Measurements from ENCODE around the gene CPN2. TPM values are rescaled to one million over a fixed set of nuclear protein-coding genes. Genes with fewer than 3 reads are reported as not detected.

Gene CPN2
- total and polyA plus RNA-seq, 2 of the 13 experiments (the other 11 are each of a cell fraction or from before 2014, with no cell fraction given) = 26.7 to 27.7 TPM

DNA sequence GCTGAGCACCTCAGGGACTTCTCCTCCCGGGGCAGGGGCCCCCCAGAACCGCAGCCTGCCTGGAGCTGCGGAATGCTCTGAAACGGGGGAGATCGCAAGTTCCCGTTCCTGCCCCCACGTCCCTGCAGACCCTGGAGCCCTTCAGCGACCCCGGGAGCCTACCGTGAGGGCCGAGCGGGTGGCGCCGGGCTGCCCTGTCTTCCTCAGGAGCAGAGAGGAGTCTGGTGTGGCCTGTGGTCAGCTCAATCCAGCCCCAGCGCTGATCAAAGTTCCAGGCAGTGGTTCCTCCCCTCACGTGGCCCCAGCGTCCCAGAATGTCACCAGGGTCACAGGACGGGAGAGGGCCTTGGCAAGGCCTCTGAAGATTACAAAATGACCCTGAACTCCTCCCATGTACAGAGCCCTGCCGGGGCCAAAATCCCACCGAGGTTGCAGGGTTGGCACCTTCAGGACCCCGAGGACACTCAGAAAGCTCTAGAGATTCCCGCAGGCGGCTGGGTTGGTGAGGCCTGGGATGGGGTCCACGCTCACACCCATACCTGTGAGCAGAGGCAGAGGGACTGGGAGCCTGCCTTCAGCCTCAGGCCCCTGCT is at the start of gene CPN2 (continued):
- TF ChIP-seq MLX (CRISPR knock-in tag; IDR thresholded peaks at IDR 0.05) (no peak), NFE2L2 (IDR thresholded peaks at IDR 0.05; ENCODE audit: low read length) (no peak), ZNF670 (CRISPR knock-in tag; IDR thresholded peaks at IDR 0.05; ENCODE audit: borderline replicate concordance) (no peak), CSRNP2 (CRISPR knock-in tag; conservative IDR thresholded peaks at IDR 0.05; ENCODE audit: low read depth) (no peak), PHF21A (CRISPR knock-in tag; IDR thresholded peaks at IDR 0.05) (peak; percentile 75), MEIS1 (CRISPR knock-in tag; IDR thresholded peaks at IDR 0.05; ENCODE audit: borderline replicate concordance) (peak; percentile 46; the same call in 1 of the 2 replicates), SNAI1 (CRISPR knock-in tag; IDR thresholded peaks at IDR 0.05; ENCODE audit: borderline replicate concordance) (no peak), ZNF33B (CRISPR knock-in tag; IDR thresholded peaks at IDR 0.05) (0 out of 2 replicates have a peak, but pooled peaks have one; percentile 32), ZNF432 (CRISPR knock-in tag; IDR thresholded peaks at IDR 0.05; ENCODE audit: borderline replicate concordance) (no peak), ZFX (CRISPR knock-in tag; IDR thresholded peaks at IDR 0.05; ENCODE audit: low read depth) (peak; percentile 95), DRAP1 (CRISPR knock-in tag; IDR thresholded peaks at IDR 0.05) (peak; percentile 37; the same call in 1 of the 2 replicates), CBX1 (IDR thresholded peaks at IDR 0.05; ENCODE audit: low read depth) (no peak), KLF16 (CRISPR knock-in tag; IDR thresholded peaks at IDR 0.05) (peak in 1 of 2 experiments; percentile 56; a peak in 1 of 4 replicates), MTERF4 (CRISPR knock-in tag; IDR thresholded peaks at IDR 0.05) (peak; percentile 34; the same call in 1 of the 2 replicates)
- TF ChIP-seq, protein P1, sequence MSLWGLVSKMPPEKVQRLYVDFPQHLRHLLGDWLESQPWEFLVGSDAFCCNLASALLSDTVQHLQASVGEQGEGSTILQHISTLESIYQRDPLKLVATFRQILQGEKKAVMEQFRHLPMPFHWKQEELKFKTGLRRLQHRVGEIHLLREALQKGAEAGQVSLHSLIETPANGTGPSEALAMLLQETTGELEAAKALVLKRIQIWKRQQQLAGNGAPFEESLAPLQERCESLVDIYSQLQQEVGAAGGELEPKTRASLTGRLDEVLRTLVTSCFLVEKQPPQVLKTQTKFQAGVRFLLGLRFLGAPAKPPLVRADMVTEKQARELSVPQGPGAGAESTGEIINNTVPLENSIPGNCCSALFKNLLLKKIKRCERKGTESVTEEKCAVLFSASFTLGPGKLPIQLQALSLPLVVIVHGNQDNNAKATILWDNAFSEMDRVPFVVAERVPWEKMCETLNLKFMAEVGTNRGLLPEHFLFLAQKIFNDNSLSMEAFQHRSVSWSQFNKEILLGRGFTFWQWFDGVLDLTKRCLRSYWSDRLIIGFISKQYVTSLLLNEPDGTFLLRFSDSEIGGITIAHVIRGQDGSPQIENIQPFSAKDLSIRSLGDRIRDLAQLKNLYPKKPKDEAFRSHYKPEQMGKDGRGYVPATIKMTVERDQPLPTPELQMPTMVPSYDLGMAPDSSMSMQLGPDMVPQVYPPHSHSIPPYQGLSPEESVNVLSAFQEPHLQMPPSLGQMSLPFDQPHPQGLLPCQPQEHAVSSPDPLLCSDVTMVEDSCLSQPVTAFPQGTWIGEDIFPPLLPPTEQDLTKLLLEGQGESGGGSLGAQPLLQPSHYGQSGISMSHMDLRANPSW (CRISPR knock-in tag; IDR thresholded peaks at IDR 0.05; ENCODE audit: borderline replicate concordance) = no peak
- TF ChIP-seq, protein P2, sequence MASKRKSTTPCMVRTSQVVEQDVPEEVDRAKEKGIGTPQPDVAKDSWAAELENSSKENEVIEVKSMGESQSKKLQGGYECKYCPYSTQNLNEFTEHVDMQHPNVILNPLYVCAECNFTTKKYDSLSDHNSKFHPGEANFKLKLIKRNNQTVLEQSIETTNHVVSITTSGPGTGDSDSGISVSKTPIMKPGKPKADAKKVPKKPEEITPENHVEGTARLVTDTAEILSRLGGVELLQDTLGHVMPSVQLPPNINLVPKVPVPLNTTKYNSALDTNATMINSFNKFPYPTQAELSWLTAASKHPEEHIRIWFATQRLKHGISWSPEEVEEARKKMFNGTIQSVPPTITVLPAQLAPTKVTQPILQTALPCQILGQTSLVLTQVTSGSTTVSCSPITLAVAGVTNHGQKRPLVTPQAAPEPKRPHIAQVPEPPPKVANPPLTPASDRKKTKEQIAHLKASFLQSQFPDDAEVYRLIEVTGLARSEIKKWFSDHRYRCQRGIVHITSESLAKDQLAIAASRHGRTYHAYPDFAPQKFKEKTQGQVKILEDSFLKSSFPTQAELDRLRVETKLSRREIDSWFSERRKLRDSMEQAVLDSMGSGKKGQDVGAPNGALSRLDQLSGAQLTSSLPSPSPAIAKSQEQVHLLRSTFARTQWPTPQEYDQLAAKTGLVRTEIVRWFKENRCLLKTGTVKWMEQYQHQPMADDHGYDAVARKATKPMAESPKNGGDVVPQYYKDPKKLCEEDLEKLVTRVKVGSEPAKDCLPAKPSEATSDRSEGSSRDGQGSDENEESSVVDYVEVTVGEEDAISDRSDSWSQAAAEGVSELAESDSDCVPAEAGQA (IDR thresholded peaks at IDR 0.05; ENCODE audit: low read depth) = no peak
- TF ChIP-seq, protein P2 (CRISPR knock-in tag; IDR thresholded peaks at IDR 0.05; ENCODE audit: borderline replicate concordance) = peak; percentile 65; the same call in 1 of the 2 replicates
